SK-N-SH (cell line): ENCODE results near the gene MAML3. TPM values are rescaled to one million over a fixed set of nuclear protein-coding genes. Genes with fewer than 3 reads are reported as not detected.

ENCODE experiments used
- CTCF ChIA-PET: fragments of 300-600, 350-600 bp; formaldehyde crosslinking; extraction: SDS; loops from one replicate; lab custom pipeline; 2021; lab: Yijun Ruan, JAX
- POLR2A ChIA-PET: fragments of 350-600 bp; sonication (Branson Sonifier 250); formaldehyde crosslinking; extraction: SDS; loops from one replicate; lab custom pipeline; 2020; ENCODE audit warnings: antibody characterized with exemption, inconsistent platforms; lab: Yijun Ruan, JAX
- DNase-seq: peaks from one replicate; pipeline ENCODE4 v3.0.0; 2012
- H2AFZ ChIP-seq: fragments of 200-600 bp; sonication (generic); 2 replicates; pipeline ENCODE4 v1.8.1; 2016; ENCODE audit warnings: antibody characterized with exemption, mild to moderate bottlenecking, low read depth
- H3F3A ChIP-seq: fragments of 200-600 bp; sonication (generic); replicated peaks from 2 replicates; pipeline ENCODE3; 2016; ENCODE audit warnings: antibody characterized with exemption, mild to moderate bottlenecking; ENCODE audit not compliant: insufficient read depth
- H3K27ac ChIP-seq, 2 experiments: fragments of 200-500 bp in 1 of 2; fragments of 200-600 bp in 1 of 2; sonication (Bioruptor generic) in 1 of 2; sonication (generic), shearing (Covaris generic) in 1 of 2; 2 replicates each; pipeline versions ENCODE4 v1.5.1 to v1.6.1; 2014 to 2016; ENCODE audit warnings: low read depth in 2 of 2, inconsistent platforms in 1 of 2, low read length in 1 of 2, mild to moderate bottlenecking in 1 of 2, mixed read lengths in 1 of 2
- H3K27me3 ChIP-seq: fragments of 200-600 bp; sonication (generic), shearing (Covaris generic); 2 replicates; pipeline ENCODE4 v1.6.1; 2016; ENCODE audit warnings: mixed run types; ENCODE audit not compliant: insufficient read depth
- H3K36me3 ChIP-seq, 2 experiments: fragments of 200-500 bp in 1 of 2; fragments of 200-600 bp in 1 of 2; sonication (Bioruptor generic) in 1 of 2; sonication (generic) in 1 of 2; replicated peaks in 1 of 2; 2 replicates each; pipeline versions ENCODE3 to v1.5.1; 2014 to 2016; ENCODE audit warnings: low read length in 1 of 2, mild to moderate bottlenecking in 1 of 2; ENCODE audit not compliant: insufficient read depth in 2 of 2, control insufficient read depth in 1 of 2
- H3K4me1 ChIP-seq, 2 experiments: fragments of 200-500 bp in 1 of 2; fragments of 200-600 bp in 1 of 2; sonication (Bioruptor generic) in 1 of 2; sonication (generic), shearing (Covaris generic) in 1 of 2; 2 replicates each; pipeline versions ENCODE4 v1.5.1 to v1.6.1; 2014 to 2016; ENCODE audit warnings: low read depth in 1 of 2, low read length in 1 of 2, mixed run types in 1 of 2; ENCODE audit not compliant: insufficient read depth in 2 of 2, control insufficient read depth in 1 of 2
- H3K4me2 ChIP-seq: fragments of 200-600 bp; sonication (generic), shearing (Covaris generic); 2 replicates; pipeline ENCODE4 v1.6.1; 2017; ENCODE audit warnings: mixed run types
- H3K4me3 ChIP-seq, 2 experiments: fragments of 200-500 bp in 1 of 2; fragments of 200-600 bp in 1 of 2; sonication (Bioruptor generic) in 1 of 2; sonication (generic), shearing (Covaris generic) in 1 of 2; 2 replicates each; pipeline versions ENCODE4 v1.5.1 to v1.8.1; 2014 to 2016; ENCODE audit warnings: low read depth in 2 of 2, inconsistent platforms in 1 of 2, low read length in 1 of 2, mild to moderate bottlenecking in 1 of 2, mixed read lengths in 1 of 2, moderate library complexity in 1 of 2
- H3K79me2 ChIP-seq: fragments of 200-600 bp; sonication (generic); 2 replicates; pipeline ENCODE4 v1.8.1; 2017; ENCODE audit warnings: mild to moderate bottlenecking; ENCODE audit not compliant: insufficient read depth
- H3K9ac ChIP-seq: fragments of 200-600 bp; sonication (generic); 2 replicates; pipeline ENCODE4 v1.6.1; 2017; ENCODE audit warnings: mixed run types
- H3K9me2 ChIP-seq: fragments of 200-600 bp; sonication (generic); 2 replicates; pipeline ENCODE4 v1.6.1; 2017; ENCODE audit warnings: mixed run types
- H3K9me3 ChIP-seq: fragments of 200-600 bp; sonication (generic); 2 replicates; pipeline ENCODE4 v1.6.1; 2017; ENCODE audit warnings: mixed run types, mild to moderate bottlenecking, moderate library complexity
- H4K20me1 ChIP-seq: fragments of 200-600 bp; sonication (generic); 2 replicates; pipeline ENCODE4 v1.6.1; 2017; ENCODE audit warnings: mild to moderate bottlenecking, mixed run types; ENCODE audit not compliant: insufficient read depth
- CHD2 ChIP-seq: fragments of 150-350 bp; IDR thresholded peaks from 2 replicates; pipeline ENCODE4 v1.6.1; 2018; ENCODE audit warnings: low read length; ENCODE audit not compliant: partially characterized antibody
- FOSL2 ChIP-seq: IDR thresholded peaks from 2 replicates; pipeline ENCODE4 v1.4.0; 2012; ENCODE audit warnings: low read depth, mild to moderate bottlenecking, moderate library complexity, borderline replicate concordance
- GABPA ChIP-seq: IDR thresholded peaks from 2 replicates; pipeline ENCODE4 v1.4.0; 2012; ENCODE audit warnings: low read depth, mild to moderate bottlenecking
- GATA2 ChIP-seq: sonication (generic); formaldehyde crosslinking; IDR thresholded peaks from 2 replicates; pipeline ENCODE4 v1.5.0; 2020; ENCODE audit warnings: mild to moderate bottlenecking, missing genetic modification reagents
- JUND ChIP-seq: IDR thresholded peaks from 2 replicates; pipeline ENCODE4 v1.4.0; 2012
- MEF2A ChIP-seq: IDR thresholded peaks from 2 replicates; pipeline ENCODE4 v1.4.0; 2012; ENCODE audit warnings: low read depth, borderline replicate concordance
- RAD21 ChIP-seq: IDR thresholded peaks from 2 replicates; pipeline ENCODE4 v1.6.1; 2012; ENCODE audit warnings: mild to moderate bottlenecking, low read length
- RCOR1 ChIP-seq: fragments of 150-350 bp; IDR thresholded peaks from 2 replicates; pipeline ENCODE4 v1.6.1; 2017; ENCODE audit warnings: antibody characterized with exemption, low read length
- SMC3 ChIP-seq: IDR thresholded peaks from 2 replicates; pipeline ENCODE4 v1.6.1; 2012; ENCODE audit warnings: low read depth, low read length, improper control_type of control experiment
- TCF12 ChIP-seq: IDR thresholded peaks from 2 replicates; pipeline ENCODE4 v1.4.0; 2012
- TEAD4 ChIP-seq: IDR thresholded peaks from 2 replicates; pipeline ENCODE4 v1.4.0; 2012; ENCODE audit warnings: mild to moderate bottlenecking, borderline replicate concordance; ENCODE audit not compliant: insufficient read depth
- YY1 ChIP-seq: IDR thresholded peaks from 2 replicates; pipeline ENCODE4 v1.4.0; 2012; ENCODE audit warnings: low read depth, mild to moderate bottlenecking
- WGBS: methylation state at CpG from one replicate; pipeline ENCODE4 v1.1.6; 2017; ENCODE audit warnings: low lambda C conversion rate; 5-methylcytosine and 5-hydroxymethylcytosine counted together
- polyA plus RNA-seq, 3 experiments: library from polyadenylated mRNA; depleted of rRNA; stranded (reverse); fragments of >200 nt; gene quantifications; 2 replicates each; pipeline ENCODE4 v1.2.3, GENCODE V29; 2012
- TF ChIP-seq, protein P1 (sequence below): fragments of 150-350 bp; IDR thresholded peaks from 2 replicates; pipeline ENCODE4 v1.6.1; 2017; ENCODE audit warnings: antibody characterized with exemption, low read length, low read depth, borderline replicate concordance
- TF ChIP-seq, protein P2 (sequence below): fragments of 200-600 bp; sonication (generic); IDR thresholded peaks from 2 replicates; pipeline ENCODE4 v1.6.1; 2017; ENCODE audit warnings: antibody characterized with exemption, mild to moderate bottlenecking, moderate library complexity

Gene MAML3
- polyA plus RNA-seq, 1 of the 3 experiments (the other 2 are of a cell fraction), result 5.3 TPM

DNA sequence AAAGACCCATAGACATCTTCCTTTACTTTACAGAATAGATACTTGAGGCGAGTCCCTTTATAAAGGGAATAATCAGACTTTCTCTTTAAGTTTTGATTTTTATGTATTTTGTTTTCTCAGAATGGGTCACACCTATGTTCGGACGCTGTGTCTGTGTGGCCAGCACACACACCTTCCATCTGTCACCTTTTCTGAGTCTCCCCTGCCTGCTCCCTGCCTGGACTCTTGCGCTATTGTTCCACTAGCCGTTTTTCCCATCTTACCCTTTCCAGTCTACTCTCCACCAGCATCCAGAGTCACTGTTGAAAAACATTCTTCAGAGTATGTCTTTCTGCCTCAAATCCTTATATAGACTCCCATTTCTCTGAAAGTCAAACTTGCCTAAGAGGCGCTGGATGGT, 236.1 kb downstream of the MAML3 start:
- Histone ChIP-seq H3K4me3 (no peak overlapping the region), H3K79me2 (no peaks in the 10 kb centered on the region), H3K9me2 (no peaks in the 10 kb centered on the region), H3K27ac (peak overlapping the region; percentile 78 to 90; a peak in 3 of 4 replicates), H3K36me3 (no peaks in the 10 kb centered on the region), H2AFZ (no peak overlapping the region), H3F3A (peaks cover 10% of the 10 kb centered on the region), H4K20me1 (no peaks in the 10 kb centered on the region), H3K9me3 (no peaks in the 10 kb centered on the region), H3K4me2 (no peak overlapping the region), H3K27me3 (no peaks in the 10 kb centered on the region), H3K9ac (no peak overlapping the region), H3K4me1 (peaks cover 49 to 77% of the 10 kb centered on the region in 2 experiments)
- ChIA-PET CTCF (interaction anchor here (1.3 kb wide), 1 partner anchor 13 kb away, joined by 3 read pairs; no protein-coding TSS in a partner anchor), POLR2A (no interaction called here)
- TF ChIP-seq RAD21 (no peak), GABPA (no peak), TEAD4 (no peak), SMC3 (no peak), FOSL2 (no peak), RCOR1 (no peak), TCF12 (no peak), JUND (no peak), GATA2 (CRISPR knock-in tag) (no peak)
- TF ChIP-seq, protein P1, sequence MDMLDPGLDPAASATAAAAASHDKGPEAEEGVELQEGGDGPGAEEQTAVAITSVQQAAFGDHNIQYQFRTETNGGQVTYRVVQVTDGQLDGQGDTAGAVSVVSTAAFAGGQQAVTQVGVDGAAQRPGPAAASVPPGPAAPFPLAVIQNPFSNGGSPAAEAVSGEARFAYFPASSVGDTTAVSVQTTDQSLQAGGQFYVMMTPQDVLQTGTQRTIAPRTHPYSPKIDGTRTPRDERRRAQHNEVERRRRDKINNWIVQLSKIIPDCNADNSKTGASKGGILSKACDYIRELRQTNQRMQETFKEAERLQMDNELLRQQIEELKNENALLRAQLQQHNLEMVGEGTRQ, result no peak
- TF ChIP-seq, protein P2, sequence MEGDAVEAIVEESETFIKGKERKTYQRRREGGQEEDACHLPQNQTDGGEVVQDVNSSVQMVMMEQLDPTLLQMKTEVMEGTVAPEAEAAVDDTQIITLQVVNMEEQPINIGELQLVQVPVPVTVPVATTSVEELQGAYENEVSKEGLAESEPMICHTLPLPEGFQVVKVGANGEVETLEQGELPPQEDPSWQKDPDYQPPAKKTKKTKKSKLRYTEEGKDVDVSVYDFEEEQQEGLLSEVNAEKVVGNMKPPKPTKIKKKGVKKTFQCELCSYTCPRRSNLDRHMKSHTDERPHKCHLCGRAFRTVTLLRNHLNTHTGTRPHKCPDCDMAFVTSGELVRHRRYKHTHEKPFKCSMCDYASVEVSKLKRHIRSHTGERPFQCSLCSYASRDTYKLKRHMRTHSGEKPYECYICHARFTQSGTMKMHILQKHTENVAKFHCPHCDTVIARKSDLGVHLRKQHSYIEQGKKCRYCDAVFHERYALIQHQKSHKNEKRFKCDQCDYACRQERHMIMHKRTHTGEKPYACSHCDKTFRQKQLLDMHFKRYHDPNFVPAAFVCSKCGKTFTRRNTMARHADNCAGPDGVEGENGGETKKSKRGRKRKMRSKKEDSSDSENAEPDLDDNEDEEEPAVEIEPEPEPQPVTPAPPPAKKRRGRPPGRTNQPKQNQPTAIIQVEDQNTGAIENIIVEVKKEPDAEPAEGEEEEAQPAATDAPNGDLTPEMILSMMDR, result no peak
- no peak for DNase-seq
- 98% methylated on average over 6 of the region's 6 CpGs for WGBS

DNA sequence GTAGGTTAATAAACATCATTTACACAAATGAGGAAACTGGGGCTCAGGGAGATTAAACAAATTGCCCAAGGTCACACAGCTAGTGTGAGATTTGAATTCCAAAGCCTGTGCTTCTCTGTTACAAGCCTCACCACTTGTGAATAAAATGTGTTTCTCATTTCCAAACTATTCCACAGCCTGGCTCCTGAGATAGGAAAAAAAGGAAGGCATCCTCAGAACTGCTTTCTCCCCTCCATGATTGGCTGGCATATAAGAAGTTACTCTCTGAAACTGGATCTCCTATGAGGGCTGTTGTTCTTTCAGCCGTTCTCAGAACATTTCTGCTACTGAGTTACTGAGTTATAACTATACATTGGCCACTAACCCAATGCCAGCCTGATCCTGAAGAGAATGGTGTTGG, 237.9 kb downstream of the MAML3 start:
- ChIA-PET POLR2A (no interaction called here), CTCF (no interaction called here)
- no peak overlapping the region for H3K9ac ChIP-seq
- no peaks in the 10 kb centered on the region for H4K20me1 ChIP-seq
- H3K9me3 ChIP-seq, result no peaks in the 10 kb centered on the region
- WGBS, result 50% methylated on average over 1 of the region's 1 CpG
- H3K9me2 ChIP-seq, result no peaks in the 10 kb centered on the region
- DNase-seq, result no peak
- peak overlapping the region in 1 of 2 experiments; percentile 82; a peak in 2 of 4 replicates for H3K27ac ChIP-seq
- H3K4me1 ChIP-seq, result peaks cover 31 to 67% of the 10 kb centered on the region in 2 experiments
- no peaks in the 10 kb centered on the region for H3K36me3 ChIP-seq
- H3F3A ChIP-seq, result peaks cover 10% of the 10 kb centered on the region
- TF ChIP-seq GATA2 (CRISPR knock-in tag) (no peak), MEF2A (no peak), YY1 (no peak), CHD2 (no peak)
- no peak overlapping the region for H3K4me3 ChIP-seq
- H3K79me2 ChIP-seq, result no peaks in the 10 kb centered on the region
- no peak overlapping the region for H2AFZ ChIP-seq
- no peak overlapping the region for H3K4me2 ChIP-seq
- H3K27me3 ChIP-seq, result no peaks in the 10 kb centered on the region
